ENCODE data around the gene PPP6R2.
A peak's percentile ranks its signal among the peaks of the same experiment; 100 is the strongest.
"Not testable (repeated sequence)": the region's sequence is repeated elsewhere in the genome, so short reads cannot be mapped to it uniquely, and the experiment has no call there.

PPP6R2 gene

DNA sequence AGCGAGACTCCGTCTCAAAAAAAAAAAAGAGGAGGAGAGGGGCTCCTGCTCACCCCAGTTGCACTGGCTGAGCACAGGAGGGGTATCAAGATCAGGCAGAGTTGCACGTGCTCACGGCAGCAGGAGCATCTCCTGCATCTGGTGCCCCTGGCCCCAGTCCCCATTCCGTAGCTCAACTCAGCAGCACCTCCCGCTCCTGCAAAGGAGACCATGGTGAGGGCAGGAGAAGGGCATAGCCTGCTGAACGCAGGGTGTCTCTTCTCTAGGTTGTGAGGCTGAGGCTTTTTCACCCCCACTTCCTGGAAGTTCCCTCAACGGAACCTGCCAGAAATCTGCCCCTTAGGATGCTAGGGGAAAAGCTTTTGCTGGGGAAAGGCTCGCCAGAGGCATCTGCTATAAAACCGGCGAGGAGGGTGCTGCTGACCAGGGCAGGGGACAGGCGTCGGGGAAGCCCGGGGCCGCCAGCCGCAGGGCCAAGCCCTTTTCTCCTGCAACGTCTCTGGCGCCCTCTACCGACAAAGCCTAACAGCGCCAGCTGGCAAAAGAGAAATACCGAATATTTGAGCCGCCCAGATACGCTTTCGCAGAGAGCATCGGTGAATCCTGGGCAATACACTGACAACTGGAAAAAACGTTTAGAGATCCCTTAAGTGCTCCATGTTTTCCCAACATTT is 1.0 kb upstream of the PPP6R2 start:
- DNase-seq, result peak; percentile 79

- no peak for DNase-seq
These were observed 411 bp downstream of the PPP6R2 start for GRCh38 chr22:50343541-50343935.

DNA sequence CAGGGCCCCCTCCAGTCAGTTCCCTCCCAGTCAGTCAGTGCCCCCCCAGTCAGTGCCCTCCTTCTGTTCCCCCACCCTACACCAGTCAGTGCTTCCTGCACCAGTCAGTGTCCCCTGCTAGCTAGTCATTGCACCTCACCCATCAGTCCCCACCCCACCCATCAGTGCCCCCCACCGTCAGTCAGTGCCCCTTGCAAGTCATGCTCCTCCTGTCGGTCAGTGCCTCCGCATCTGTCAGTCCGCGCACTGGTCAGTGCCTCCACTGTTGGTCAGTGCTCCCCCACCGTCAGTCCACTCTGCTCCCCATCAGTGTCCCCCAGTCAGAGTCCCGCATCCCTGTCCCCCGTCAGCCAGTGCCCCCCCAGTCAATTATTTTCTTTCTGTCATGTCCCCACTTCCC is 3.3 kb downstream of the PPP6R2 start:
- no peak for DNase-seq

GRCh38 chr22:50347157-50347556 is 4.0 kb downstream of the PPP6R2 start:
- DNase-seq, result no peak

GRCh38 chr22:50348058-50348457 is 4.9 kb downstream of the PPP6R2 start:
- no peak for DNase-seq

- DNase-seq, result no peak
These were observed 13.1 kb downstream of the PPP6R2 start for GRCh38 chr22:50356186-50356585.

- DNase-seq, result no peak
These were observed 14.1 kb downstream of the PPP6R2 start for GRCh38 chr22:50357222-50357621.

GRCh38 chr22:50357756-50358155 is 14.6 kb downstream of the PPP6R2 start:
- DNase-seq, result no peak

GRCh38 chr22:50360578-50360977 is 17.5 kb downstream of the PPP6R2 start:
- DNase-seq, result no peak

- no peak for DNase-seq
These were observed 18.1 kb downstream of the PPP6R2 start for GRCh38 chr22:50361222-50361621.

DNA sequence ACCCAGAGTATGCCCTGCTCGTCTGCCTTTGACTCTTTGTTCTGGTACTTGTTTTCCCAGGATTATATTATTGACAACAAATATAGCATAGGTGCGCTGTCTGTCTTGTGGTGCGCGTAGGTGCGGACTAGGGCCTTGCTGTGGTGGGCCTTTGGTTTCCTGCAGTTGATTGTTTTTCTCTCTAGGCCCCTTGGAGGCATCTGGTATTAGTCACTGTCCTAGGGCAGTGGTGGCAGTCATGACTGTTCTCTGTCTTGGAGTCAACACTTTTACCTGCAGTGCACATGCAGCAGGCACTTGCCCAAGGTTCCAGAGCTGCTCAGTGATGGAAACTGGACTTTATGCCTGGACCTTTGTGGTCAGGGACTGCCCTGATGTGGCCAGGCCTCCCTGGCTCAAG is 18.6 kb downstream of the PPP6R2 start:
- DNase-seq, result no peak

- no peak for DNase-seq
These were observed 20.2 kb downstream of the PPP6R2 start for GRCh38 chr22:50363166-50363802.

DNA sequence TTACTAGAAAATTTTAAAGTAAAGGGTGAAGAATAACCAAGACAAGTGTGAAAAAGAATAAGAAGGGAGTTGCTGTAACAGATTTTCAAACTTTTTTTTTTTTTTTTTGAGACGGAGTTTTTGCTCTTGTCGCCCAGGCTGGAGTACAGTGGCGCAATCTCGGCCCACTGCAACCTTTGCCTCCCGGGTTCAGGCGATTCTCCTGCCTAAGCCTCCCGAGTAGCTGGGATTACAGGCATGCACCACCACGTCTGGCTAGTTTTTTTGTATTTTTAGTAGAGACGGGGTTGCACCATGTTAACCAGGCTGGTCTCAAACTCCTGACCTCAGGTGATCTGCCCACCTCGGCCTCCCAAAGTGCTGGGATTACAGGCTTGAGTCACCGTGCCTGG is 20.7 kb downstream of the PPP6R2 start:
- not testable (repeated sequence) for DNase-seq

GRCh38 chr22:50367778-50368500 is 24.8 kb downstream of the PPP6R2 start:
- no peak for DNase-seq

DNA sequence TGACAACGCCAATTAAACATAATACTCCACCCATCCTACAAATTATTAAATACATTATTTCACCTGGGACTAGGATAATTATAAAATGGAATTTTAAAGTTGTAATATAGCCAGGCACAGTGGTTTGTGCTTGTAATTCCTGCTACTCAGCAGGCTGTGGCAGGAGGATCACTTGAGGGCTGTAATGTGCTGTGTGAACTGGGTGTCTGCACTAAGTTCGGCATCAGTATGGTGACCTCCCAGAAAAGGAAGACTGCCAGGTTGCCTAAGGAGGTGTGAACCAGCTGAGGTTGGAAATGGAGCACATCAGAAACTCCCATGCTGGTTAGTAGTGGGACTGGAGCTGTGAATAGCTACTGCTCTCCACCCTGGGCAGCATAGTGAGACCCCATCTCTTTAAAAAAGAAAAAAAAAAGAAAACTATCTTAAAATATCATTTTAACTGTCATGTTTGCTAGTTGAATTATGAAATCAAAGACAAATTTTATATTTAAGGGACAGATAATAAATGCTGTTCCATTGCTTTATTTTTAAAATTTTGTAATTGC is 28.0 kb downstream of the PPP6R2 start:
- DNase-seq, result no peak

DNA sequence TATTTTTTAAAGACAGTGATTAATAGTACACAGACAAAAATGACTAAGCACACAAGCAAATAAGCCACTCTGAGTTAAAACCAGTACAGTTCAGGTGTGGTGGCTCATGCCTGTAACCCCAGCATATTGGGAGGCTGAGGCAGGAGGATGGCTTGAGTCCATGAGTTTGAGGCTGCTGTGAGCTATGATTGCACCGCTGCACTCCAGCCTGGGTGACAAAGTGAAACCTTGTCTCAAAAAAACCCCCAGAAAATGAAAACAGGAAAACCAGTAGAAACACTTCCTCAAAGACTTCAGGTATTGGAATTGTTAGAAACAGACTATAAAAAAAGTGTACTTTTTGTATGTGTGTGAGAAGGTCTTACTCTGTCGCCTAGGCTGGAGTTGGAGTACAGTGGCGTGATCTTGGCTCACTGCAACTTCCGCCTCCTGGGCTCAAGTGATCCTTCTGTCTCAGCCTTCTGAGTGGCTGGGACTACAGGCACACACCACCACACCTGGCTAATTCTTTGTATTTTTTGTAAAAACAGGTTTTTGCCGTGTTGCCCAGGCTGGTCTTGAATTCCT is 33.0 kb downstream of the PPP6R2 start:
- no peak for DNase-seq

DNA sequence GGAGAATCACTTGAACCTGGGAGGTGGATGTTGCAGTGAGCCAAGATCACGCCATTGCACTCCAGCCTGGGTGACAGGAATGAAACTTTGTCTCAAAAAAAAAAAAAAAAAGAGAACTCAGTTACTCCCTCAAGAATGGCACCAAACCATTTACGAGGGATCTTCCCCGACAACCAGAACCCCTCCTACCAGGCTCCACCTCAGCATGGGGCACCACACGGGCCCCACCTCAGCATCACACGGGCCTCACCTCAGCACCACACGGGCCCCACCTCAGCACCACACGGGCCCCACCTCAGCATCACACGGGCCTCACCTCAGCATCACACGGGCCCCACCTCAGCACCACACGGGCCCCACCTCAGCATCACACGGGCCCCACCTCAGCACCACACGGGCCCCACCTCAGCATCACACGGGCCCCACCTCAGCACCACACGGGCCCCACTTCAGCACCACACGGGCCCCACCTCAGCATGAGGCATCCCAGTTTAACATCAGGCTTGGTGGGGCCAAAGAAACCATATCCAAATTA is 38.0 kb downstream of the PPP6R2 start:
- DNase-seq, result not testable (repeated sequence)

DNA sequence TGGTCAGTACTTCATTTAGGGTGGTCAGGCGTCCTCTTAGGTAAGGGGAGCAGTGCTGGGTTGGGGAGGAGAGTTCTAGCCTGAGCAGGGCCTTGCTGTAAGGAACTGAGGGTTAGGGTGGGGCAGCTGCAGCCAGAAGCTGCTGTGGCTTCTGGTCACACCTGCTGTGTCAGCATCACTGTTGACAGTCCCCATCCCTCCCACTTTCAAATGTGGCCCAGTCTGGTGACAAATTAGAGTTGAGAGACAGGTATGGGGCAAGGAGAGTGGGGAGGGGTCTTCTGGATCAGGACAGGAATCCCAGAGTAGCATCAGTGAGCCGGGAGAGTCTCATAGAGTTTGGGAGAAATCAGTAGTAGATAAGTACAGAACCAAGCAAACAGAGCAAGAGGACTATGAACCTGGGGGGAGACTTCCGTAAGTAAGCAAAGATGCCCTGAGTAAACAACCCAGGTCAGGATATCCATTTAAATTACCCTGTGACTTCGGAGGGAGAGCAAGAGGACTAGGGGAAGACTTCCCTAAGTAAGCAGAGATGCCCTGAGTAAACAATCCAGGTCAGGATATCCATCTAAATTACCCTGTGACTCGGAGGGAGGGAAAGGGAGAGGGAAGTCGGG is 53.7 kb downstream of the PPP6R2 start:
- no peak for DNase-seq

DNA sequence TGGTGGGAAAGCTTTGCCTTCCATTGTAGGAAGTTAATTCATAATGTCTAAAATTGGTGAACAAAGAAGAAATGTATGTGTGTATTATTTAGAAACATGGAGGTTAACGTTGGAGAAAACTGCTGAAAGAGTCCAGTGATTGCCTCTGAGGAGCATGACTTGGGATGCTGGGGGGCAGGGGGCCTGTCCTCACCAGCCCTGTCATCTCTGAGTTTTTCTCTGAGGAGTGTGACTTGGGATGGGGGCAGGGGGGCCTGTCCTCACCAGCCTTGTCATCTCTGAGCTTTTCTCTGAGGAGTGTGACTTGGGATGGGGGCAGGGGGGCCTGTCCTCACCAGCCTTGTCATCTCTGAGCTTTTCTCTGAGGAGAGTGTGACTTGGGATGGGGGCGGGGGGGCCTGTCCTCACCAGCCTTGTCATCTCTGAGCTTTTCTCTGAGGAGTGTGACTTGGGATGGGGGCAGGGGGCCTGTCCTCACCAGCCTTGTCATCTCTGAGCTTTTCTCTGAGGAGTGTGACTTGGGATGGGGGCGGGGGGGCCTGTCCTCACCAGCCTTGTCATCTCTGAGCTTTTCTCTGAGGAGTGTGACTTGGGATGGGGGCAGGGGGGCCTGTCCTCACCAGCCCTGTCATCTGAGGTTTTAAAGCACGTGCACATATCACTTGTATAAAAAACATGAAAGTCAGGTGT is 54.4 kb downstream of the PPP6R2 start:
- DNase-seq, result not testable (repeated sequence)

GRCh38 chr22:50398831-50399648 is 55.9 kb downstream of the PPP6R2 start:
- no peak for DNase-seq

- no peak for DNase-seq
These were observed 56.7 kb downstream of the PPP6R2 start for GRCh38 chr22:50399751-50400331.

All from fibroblast of skin of abdomen (primary cell).